Stimulated activated CD8-positive, alpha-beta memory T cell treated with anti-CD3 and anti-CD28 coated beads, Interleukin-15, amount 100 ng/mL, for 24 hours (primary cell): Measurements from ENCODE around the gene DDX28.

Experiments
- DNase-seq: peaks from one replicate; pipeline ENCODE4 v3.0.0-alpha.2; 2020; ENCODE audit warnings: low read depth

Gene DDX28, protein sequence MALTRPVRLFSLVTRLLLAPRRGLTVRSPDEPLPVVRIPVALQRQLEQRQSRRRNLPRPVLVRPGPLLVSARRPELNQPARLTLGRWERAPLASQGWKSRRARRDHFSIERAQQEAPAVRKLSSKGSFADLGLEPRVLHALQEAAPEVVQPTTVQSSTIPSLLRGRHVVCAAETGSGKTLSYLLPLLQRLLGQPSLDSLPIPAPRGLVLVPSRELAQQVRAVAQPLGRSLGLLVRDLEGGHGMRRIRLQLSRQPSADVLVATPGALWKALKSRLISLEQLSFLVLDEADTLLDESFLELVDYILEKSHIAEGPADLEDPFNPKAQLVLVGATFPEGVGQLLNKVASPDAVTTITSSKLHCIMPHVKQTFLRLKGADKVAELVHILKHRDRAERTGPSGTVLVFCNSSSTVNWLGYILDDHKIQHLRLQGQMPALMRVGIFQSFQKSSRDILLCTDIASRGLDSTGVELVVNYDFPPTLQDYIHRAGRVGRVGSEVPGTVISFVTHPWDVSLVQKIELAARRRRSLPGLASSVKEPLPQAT

DNA sequence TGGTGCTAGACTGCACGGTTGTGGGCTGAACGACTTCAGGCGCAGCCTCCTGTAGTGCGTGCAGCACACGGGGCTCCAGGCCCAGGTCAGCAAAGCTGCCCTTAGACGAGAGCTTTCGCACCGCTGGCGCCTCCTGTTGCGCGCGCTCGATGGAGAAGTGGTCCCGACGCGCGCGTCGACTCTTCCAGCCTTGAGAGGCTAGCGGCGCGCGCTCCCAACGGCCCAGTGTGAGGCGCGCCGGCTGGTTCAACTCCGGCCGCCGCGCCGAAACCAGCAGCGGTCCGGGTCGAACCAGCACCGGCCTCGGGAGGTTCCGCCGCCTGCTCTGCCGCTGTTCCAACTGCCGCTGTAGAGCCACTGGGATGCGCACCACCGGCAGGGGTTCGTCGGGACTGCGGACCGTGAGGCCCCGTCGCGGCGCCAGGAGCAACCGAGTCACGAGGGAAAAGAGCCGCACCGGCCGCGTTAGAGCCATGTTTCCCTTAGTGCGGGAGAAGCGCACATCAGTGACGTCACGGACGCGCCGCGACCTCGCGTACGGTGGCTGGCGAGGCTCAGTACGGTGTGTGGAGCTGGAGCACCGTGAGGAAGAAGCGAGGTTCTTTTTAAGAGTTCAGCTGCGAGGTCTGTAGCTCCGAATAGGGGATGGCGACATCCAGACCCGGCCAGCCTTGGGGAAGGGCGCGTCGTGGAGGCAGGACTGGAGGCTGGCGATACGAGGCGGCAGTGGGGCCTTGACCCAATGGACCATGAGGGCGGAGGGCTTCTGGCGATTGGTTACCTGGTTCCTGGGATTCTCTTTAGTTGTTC is at the start of gene DDX28, which contains the start of gene DUS2:
DDX28 (minus strand) TSS at position 505 of the 810 bp plus-strand sequence; CDS start at position 475, 30 bp downstream.
DUS2 (plus strand) TSS at position 557 of the 810 bp plus-strand sequence. CDS start 14,740 bp downstream, outside the sequence.
- DNase-seq = peak; percentile 96

DNA sequence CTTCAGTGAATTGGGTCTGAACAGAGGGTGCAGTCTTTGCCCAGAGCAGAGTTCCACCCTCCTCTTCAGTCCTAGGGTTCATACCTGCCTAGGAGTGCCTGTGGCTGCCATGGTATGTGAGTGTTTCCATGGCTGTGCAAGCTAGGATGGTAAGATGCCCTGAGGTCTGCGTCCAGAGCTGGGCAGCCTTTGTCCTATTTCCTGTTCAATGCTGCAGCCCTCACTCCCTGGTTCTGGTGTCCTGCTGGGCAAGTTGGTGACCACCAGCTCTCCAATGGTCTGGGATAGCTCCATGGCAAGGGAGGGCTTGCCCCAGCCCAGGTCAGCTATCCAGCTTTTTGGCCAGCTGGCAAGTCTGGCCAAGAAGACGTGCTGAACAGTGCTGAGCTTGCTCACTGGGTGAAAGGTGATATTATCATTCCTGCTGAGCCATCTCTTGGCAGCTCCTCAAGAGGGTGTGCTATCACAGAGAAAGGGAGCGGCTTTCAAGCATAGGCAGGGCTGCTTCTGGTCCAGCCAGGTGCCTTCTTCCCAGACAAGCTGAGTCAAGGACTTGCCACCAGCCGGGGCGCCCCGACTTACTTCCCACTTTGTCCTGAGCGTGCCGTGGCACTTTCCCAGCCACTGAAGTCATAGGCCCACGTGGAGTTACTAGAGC is 49.1 kb upstream of the DDX28 start:
- DNase-seq = no peak

DNA sequence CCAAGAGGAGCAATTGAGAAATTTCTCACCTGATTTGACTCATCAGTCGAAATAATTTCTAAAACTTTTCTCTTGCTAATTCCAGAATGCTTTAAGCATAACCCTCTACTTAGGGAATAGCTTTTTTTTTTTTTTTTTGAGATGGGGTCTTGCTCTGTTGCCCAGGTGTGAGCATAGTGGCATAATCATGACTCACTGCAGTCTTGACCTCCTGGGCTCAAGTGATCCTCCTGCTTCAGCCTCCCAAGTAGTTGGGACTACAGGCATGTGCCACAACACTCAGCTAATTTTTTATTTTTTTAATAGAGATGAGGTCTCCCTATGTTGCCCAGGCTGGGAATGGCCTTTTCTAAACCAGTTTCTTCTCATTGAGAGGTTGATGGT is 48.5 kb upstream of the DDX28 start:
- DNase-seq = no peak

DNA sequence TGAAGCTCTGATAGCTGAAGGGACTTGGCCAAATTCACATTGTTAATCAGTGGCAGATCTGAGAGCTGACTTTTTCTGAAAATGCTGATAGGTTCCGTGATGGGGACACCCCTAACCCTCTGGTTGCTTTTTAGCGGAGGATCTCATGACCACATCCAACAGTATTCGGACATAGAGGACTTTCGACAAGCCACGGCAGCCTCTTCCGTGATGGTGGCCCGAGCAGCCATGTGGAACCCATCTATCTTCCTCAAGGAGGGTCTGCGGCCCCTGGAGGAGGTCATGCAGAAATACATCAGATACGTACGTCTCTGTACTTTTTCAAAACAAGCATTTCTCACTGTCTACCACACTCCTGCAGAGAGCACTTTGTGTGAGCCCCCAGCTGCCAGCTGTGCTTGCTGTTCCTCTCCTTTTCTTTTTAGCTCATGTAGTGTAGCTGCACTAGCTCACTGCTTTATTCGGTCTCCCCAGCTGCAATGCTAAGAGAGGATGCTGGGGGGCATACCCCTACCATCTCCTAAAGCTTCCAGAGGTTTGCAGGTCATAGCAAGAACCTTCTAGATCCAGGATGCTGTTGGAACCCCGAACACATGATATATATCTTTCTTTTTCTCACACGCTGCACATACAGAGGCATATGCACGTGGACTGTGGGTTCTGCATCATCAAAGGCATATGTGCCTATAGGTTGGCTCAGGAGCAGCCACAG is 47.9 kb upstream of the DDX28 start:
- no peak for DNase-seq

DNA sequence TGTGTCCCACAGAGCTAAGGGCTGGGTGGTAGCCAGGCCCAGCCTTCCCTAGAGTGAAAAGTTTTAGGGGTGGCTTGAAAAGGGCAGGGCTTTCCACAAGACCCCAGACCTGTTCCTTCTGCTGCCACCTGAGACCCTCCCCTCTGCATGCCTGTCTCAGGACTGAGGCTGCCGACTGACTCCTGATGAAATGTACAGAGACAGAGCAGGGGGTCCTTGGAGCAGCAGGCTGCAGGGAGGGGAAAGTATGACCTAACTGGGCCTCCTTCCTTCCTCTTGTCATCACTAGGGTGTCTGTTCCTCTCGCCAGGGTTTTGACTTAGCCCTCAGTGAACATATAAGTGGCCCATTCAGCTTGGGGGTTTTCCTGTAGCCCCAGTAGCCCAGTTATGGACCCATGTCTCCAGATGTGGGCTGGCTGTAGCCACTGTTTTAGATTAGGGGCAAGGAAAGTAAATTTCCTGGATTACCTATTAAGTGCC is 47.3 kb upstream of the DDX28 start:
- no peak for DNase-seq

DNA sequence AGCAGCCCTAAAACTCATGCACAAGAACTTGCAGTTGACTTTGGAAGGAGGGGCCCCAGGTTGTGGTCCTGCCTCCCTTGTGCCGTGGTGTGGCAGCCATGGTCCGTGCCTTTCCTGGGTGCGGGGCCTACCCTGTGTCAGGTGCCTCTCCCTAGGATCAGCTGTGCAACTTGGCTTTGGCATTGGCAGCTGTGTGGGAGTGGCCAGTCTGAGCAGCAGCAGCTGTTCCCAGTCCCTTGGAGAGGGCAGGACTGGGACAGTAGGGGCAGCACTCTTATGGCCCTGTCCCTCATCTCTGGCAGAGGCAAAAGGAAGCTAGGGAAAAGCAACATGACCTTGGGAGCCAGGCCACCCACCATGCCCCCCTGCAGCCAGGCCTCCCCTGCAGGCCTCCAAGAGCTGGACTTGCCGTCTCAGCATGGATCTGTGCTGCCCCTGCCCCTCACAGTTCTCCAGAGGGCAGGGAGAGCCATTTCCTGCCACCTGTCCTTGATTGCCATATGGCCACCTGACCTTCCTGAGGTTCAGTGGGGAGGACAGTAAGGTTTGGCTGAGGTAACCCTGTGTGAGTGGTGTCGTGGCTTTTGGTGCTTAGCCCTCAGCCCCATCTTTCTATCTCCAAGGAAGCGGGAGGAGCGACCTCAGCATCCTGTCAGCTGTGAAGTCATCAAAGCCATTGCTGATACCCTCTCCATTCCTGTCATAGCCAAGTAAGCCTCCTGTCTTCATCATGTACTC is 46.6 kb upstream of the DDX28 start:
- no peak for DNase-seq

DNA sequence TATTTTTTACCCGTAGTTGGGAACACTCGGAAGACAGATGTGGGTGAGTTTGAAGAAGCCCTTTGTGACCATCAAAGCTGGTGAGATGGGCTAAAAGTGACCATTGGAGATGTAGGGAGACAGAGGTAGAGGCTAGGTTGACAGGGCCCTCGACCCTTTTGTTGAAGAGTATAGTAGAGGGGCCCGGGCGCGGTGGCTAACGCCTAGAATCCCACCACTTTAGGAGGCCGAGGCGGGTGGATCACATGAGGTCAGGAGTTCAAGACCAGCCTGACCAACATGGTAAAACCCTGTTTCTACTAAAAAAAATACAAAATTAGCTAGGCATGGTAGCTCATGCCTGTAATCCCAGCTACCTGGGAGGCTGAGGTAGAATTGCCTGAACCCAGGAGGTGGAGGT is 45.9 kb upstream of the DDX28 start:
- DNase-seq = no peak

DNA sequence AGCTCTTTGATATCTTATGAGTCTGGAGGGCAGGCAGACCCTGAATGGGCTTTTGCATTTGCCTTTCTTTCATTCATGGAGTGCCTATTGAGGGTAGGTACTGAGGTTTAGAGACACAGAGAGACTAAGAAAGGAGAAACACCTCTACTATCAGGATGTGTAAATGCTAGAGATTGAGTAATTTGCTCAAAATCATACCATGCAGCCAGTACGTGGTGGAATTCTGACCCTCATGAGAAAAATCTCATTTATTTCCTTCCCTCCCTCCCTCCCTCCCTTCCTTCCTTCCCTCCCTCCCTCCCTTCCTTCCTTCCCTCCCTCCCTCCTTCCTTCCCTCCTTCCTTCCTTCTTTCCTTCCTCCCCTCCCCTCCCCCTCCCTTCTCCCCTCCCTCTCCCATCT is 43.7 kb upstream of the DDX28 start:
- no peak for DNase-seq

DNA sequence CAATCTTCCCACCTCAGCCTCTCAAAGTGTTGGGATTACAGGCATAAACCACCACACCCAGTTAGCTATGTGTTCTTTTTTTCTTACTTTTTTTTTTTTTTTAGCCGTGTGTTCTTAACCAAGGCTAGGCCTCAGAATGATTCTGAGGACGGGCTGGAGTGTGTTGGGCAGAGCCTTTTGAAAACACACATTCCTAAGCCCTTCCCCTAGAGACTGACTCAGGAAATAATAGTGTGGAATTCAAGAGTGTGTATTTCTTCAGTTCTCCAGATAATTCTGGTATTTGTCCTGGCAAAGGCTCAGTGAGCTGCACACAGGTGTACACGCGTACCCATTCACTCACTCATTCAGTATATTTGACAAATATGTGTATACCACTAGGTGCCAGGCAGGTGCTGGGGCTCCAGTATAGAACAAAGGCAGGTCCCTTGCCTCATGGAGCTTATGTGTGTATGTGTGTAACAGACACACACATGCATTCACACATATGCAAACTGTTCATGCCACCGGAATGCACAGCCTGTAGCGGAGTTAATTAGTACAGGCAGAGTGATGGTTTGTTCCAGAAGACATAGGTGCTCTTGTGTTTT is 42.8 kb upstream of the DDX28 start:
- no peak for DNase-seq

DNA sequence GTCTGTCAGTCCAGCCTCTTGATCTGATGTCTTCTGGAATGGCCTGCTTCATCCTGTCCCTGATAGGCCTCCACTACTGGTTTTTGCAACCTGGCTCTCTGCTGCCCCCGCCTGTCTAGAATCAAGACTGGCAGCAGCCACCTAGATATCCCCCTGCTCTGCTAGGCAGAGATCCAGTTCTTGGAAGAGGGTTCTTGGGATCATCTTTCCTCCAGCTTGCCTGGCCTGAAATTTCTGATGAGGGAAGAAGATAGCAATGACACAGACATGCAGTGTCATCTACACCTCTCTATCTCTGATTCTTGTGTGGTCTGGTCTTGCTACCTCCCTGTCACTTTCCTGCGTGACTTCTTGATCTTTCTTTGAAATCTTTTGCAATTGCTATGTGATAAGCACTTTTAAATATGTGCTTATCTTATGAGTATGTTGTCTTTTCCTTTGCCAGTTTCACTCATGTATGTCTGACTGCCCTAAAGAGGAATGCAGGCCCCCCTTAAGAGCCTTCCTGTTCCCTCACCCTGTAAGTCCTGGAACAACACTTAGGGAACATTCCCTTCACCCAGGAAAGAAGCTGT is 41.8 kb upstream of the DDX28 start:
- DNase-seq = peak; percentile 31

DNA sequence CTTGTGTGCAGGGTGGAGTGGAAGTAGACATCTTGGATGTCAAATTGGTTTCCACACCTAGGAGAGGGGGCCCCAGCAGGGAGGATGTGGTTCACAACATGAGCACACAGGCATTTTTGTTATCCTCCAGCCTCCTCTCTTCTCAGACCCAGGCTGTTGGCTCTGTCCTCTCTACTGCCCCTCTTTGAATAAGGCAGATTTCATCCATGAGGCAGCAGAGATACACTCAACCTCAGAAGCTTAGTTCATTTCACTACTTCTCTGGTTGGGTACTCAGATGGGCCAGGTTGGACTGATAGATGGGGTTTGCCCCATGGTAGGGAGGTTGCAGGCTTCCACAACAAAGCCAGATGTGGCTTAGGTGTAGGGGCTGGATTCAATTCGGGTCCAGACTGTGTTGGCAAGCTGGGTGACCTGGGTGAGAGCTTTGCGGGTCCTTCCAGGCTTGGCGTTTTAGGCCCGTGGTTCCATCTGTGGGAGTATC is 39.9 kb upstream of the DDX28 start:
- no peak for DNase-seq

DNA sequence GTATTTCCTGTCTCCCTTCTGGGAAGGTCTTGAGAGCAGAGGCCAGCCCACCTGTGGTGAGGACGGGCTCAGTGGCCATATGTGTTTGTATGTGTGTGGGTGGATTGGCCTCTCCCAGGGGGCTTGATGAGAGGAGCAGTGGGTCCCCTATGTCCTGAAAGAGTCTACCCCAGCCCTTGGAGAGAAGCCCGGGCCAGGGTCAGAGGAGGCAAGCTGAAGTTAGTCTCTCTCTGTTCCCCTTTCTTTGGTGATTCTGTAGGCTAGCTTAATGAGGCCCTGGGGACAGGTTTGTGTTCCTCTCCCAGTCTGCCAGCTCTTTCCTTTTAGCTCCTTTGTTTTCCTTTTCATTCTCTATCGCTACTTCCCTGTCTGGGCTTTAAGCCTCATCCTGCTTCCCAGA is 38.4 kb upstream of the DDX28 start:
- no peak for DNase-seq

DNA sequence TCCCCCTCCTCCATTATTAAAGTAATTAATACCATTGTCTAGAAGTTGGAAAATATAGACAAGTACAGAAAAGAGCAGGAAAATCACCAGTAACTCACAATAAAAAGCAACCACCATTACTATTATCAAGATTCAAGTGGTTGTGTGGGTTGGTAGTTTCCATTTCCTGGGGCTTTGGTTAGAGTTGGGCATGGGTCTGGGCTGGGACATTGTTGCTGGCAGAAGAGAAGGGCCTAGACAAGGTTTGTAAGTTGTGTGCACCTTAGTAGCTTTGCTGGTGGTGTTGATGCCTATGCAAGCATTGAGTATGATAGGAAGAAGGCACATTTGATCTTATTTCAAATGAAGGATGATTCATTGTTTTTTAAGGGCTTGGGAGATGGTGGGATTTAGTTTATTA is 36.8 kb upstream of the DDX28 start:
- DNase-seq = no peak

DNA sequence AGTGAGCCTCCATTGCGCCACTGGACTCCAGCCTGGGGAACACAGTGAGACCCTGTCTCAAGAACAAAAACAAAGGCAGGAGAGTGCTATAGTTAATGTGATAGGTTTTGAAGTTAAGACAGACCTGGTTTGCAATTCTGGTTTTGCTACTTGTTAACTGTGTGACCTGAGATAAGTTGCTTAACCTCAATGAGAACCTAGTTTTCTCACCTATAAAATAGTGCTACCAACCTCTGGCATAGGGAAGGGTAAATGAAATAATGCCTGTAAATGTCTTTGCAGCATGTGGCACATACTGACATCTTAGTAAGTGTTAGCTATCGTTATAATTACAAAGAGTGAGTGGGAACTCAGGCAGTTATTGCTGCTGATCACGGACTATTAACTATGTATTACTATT is 32.4 kb upstream of the DDX28 start:
- DNase-seq = no peak

DNA sequence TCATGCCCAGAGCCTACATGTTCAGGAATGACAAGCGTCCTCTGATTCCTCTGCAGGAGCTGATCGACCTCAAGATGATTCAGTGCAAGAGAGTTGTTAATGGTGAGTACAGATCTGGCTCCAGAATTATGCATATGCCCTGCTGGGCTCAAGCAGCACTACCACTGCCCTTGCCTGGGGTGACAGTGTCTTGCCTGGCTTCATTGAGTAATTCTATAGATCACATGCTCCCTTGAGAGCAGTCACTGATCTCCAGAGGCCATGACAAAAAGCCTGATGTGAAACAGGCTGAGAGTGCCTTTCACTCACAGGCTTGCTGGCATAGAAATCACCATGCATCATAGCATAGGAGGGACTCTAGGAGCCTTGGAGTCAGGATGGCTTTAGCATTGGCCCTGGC is 26.4 kb upstream of the DDX28 start:
- no peak for DNase-seq

DNA sequence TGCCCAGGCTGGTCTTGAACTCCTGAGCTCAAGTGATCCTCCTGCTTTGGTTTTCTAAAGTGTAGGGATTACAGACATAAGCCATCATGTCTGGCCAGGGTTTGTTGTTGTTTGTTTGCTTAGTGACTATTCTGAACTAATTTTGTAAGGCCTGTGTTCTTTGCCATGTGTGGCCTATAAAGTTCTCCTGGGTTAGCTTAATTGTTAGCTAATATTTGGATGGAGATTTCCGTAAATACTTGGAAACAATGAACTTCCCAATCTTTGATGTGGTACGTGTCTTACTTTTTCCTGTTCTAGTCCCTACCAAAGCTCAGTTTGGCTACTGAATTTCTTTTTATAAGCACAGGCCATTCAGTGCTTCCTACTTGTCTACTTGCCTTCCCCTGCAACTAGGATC is 25.0 kb upstream of the DDX28 start:
- no peak for DNase-seq

DNA sequence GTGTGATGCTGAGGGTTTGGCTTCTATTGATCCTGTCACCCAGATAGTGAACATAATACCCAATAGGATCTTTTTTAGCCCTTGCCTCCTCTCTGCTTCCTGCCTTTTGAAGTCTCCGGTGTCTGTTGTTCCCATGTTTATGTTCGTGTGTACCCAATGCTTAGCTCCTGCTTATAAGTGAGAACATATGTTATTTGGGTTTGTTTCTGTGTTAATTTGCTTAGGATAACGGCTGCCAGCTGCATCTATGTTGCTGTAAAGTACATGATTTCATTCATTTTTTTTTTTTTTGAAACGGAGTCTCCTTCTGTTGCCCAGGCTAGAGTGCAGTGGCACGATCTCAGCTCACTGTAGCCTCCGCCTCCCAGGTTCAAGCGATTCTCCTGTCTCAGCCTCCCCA is 23.1 kb upstream of the DDX28 start:
- no peak for DNase-seq

DNA sequence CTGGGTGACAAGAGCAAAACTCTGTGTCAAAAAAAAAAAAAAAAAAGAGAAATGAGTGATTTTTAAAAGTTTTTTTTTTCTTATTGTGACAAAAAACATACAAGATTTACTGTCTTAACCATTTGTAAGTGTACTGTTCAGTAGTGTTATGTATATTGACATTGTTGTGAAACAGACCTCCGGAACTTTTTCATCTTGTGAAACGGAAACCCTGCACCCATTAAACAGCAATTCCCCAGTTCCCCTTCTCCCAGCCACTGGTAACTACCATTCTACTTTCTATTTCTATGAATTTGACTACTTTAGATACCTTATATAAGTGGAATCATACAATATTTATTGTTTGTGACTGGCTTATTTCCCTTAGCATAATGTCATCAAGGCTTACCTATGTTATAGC is 18.8 kb upstream of the DDX28 start:
- DNase-seq = no peak

DNA sequence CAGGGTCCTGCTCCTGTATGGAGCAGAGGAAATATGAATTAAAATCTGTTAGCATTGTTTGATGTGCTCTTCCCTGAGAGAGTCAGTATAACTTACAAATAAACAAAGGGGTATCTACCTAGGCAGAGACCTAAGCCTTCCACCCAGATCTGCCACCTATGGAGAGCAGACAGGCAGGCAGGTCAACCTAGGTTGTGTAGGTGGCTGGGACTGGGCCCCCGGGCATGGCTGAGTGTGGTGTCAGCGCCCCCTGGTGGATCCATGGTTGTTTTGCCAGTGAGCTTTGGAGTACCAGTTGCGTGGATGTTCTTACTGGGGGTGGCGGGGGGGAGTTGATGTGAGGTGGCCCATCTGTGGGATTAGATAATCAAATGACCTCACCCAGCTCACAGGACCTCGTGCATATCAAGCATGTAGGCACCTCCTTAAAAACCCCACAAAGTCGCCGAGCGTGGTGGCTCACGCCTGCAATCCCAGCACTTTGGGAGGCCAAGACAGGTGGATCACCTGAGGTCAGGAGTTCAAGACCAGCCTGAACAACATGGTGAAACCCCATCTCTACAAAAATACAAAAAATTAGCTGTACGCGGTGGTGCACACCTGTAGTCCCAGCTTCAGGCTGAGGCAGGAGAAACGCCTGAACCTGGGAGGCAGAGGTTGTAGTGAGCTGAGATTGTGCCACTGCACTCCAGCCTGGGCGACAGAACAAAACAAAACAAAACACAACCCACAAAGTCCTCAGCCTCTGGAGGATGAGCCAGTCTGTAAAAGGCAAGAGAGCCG is 17.7 kb upstream of the DDX28 start:
- peak; percentile 78 for DNase-seq
